Caco-2 (cell line): Measurements from ENCODE around the gene TMEM45A. TPM values are rescaled to one million over a fixed set of nuclear protein-coding genes. Genes with fewer than 3 reads are reported as not detected.
"Not testable (repeated sequence)": the region's sequence is repeated elsewhere in the genome, so short reads cannot be mapped to it uniquely, and the experiment has no call there.

Source experiments
- BruUV-seq: library from RNA; stranded (reverse); fragments of 400-500 nt; replicated peaks from 2 replicates; lab custom pipeline; 2021; lab: Mats Ljungman, UMichigan
- CTCF ChIA-PET: fragments of 300-600 bp; sonication (Branson Sonifier 250); formaldehyde crosslinking; loops from one replicate; lab custom pipeline; 2022; ENCODE audit warnings: antibody characterized with exemption; lab: Charles Lee
- POLR2A ChIA-PET: fragments of 300-600 bp; sonication (Branson Sonifier 250); formaldehyde crosslinking; loops from one replicate; lab custom pipeline; 2022; ENCODE audit warnings: antibody characterized with exemption; lab: Charles Lee
- DNase-seq, 2 experiments: peaks; one replicate each; pipeline versions ENCODE4 v3.0.0 to v3.0.0-alpha.2; 2020 to 2022
- H3K27me3 ChIP-seq: replicated peaks from 2 replicates; pipeline ENCODE4 v1.6.0; 2011; ENCODE audit warnings: low read length; ENCODE audit not compliant: control insufficient read depth, insufficient read depth
- H3K36me3 ChIP-seq: 2 replicates; pipeline ENCODE4 v1.5.1; 2011; ENCODE audit warnings: low read length; ENCODE audit not compliant: control insufficient read depth, insufficient read depth
- H3K4me1 ChIP-seq: fragments of 250-450 bp; sonication (Bioruptor Pico); 2 replicates; pipeline ENCODE4 v1.5.1; 2020; ENCODE audit warnings: mild to moderate bottlenecking
- H3K4me3 ChIP-seq: 2 replicates; pipeline ENCODE4 v1.5.1; 2011; ENCODE audit warnings: low read depth, mild to moderate bottlenecking, control low read depth, low read length
- H3K9me3 ChIP-seq: fragments of 250-450 bp; sonication (Bioruptor Pico); 2 replicates; pipeline ENCODE4 v1.5.1; 2020; ENCODE audit warnings: mild to moderate bottlenecking, moderate library complexity
- H3K27ac Mint-ChIP-seq: one replicate; pipeline ENCODE4 v1.8.0; 2022; ENCODE audit warnings: mixed read lengths; ENCODE audit not compliant: unreplicated experiment
- H3K27me3 Mint-ChIP-seq: one replicate; pipeline ENCODE4 v1.8.0; 2022; ENCODE audit warnings: mixed read lengths; ENCODE audit not compliant: insufficient read depth, unreplicated experiment
- H3K36me3 Mint-ChIP-seq: one replicate; pipeline ENCODE4 v1.8.0; 2022; ENCODE audit warnings: mild to moderate bottlenecking, mixed read lengths; ENCODE audit not compliant: insufficient read depth, unreplicated experiment
- H3K4me1 Mint-ChIP-seq: one replicate; pipeline ENCODE4 v1.8.0; 2022; ENCODE audit warnings: low read depth, mixed read lengths; ENCODE audit not compliant: unreplicated experiment
- H3K4me3 Mint-ChIP-seq: one replicate; pipeline ENCODE4 v1.8.0; 2022; ENCODE audit warnings: mild to moderate bottlenecking, moderate library complexity, mixed read lengths; ENCODE audit not compliant: unreplicated experiment
- H3K9me3 Mint-ChIP-seq: one replicate; pipeline ENCODE4 v1.8.0; 2022; ENCODE audit warnings: mixed read lengths; ENCODE audit not compliant: unreplicated experiment
- CTCF ChIP-seq, 2 experiments: fragments of 200-600 bp in 1 of 2; IDR thresholded peaks; 1 replicate in 1 of 2; 2 replicates in 1 of 2; pipeline versions ENCODE4 v1.5.1 to v1.8.0; 2011 to 2022; ENCODE audit warnings: antibody characterized with exemption in 1 of 2, control low read depth in 1 of 2, inconsistent platforms in 1 of 2, low read depth in 1 of 2, low read length in 1 of 2, mild to moderate bottlenecking in 1 of 2, moderate library complexity in 1 of 2; ENCODE audit not compliant: insufficient read depth in 1 of 2, severe bottlenecking in 1 of 2, unreplicated experiment in 1 of 2
- intact Hi-C: fragments of 100-400 bp; cut with micrococcal nuclease; formaldehyde crosslinking; loops from one replicate; pipeline ENCODE4 v1.10.0; 2022; ENCODE audit not compliant: unreplicated experiment
- total RNA-seq: library from RNA; stranded (reverse); gene quantifications from 2 replicates; pipeline ENCODE4 v1.2.3, GENCODE V29; 2022

Gene TMEM45A
- total RNA-seq, 1 experiment from 2014 or later: 5.6 TPM

GRCh38 chr3:100470951-100471350 is 21.5 kb upstream of the TMEM45A start:
- H3K9me3 Mint-ChIP-seq: peaks cover 20% of the 10 kb centered on the region

GRCh38 chr3:100471444-100471843 is 21.0 kb upstream of the TMEM45A start:
- Mint-ChIP-seq H3K4me3 (no peak overlapping the region), H3K9me3 (peaks cover 20% of the 10 kb centered on the region), H3K4me1 (no peaks in the 10 kb centered on the region), H3K36me3 (no peaks in the 10 kb centered on the region), H3K27me3 (no peaks in the 10 kb centered on the region), H3K27ac (no peak overlapping the region)
- ChIA-PET CTCF (no interaction called here), POLR2A (no interaction called here)
- intact Hi-C loops: no loop called here
- Histone ChIP-seq H3K36me3 (no peaks in the 10 kb centered on the region), H3K4me3 (no peak overlapping the region), H3K9me3 (peaks cover 21% of the 10 kb centered on the region), H3K27me3 (no peaks in the 10 kb centered on the region), H3K4me1 (no peaks in the 10 kb centered on the region)
- no TSS peak for BruUV-seq
- no peak for DNase-seq
- no peak for TF ChIP-seq CTCF (IDR thresholded peaks at IDR 0.05; ENCODE audit: insufficient read depth in 1 of 2, low read depth in 1 of 2, low read length in 1 of 2, severe bottlenecking in 1 of 2, unreplicated experiment in 1 of 2)

More at GRCh38 chr3:100470951-100471350, 21.5 kb upstream of the TMEM45A start:
- no peaks in the 10 kb centered on the region for H3K36me3 Mint-ChIP-seq
- H3K4me1 Mint-ChIP-seq: no peaks in the 10 kb centered on the region
- Histone ChIP-seq H3K9me3 (peaks cover 21% of the 10 kb centered on the region), H3K27me3 (no peaks in the 10 kb centered on the region), H3K4me3 (no peak overlapping the region), H3K4me1 (no peaks in the 10 kb centered on the region), H3K36me3 (no peaks in the 10 kb centered on the region)
- no peak for DNase-seq
- intact Hi-C loops: no loop called here
- TF ChIP-seq CTCF (IDR thresholded peaks at IDR 0.05; ENCODE audit: insufficient read depth in 1 of 2, low read depth in 1 of 2, low read length in 1 of 2, severe bottlenecking in 1 of 2, unreplicated experiment in 1 of 2): no peak
- H3K27ac Mint-ChIP-seq: no peak overlapping the region
- CTCF ChIA-PET: no interaction called here
- POLR2A ChIA-PET: no interaction called here
- H3K4me3 Mint-ChIP-seq: no peak overlapping the region
- H3K27me3 Mint-ChIP-seq: no peaks in the 10 kb centered on the region
- no TSS peak for BruUV-seq

- BruUV-seq, H3K27me3 Mint-ChIP-seq, H3K4me1 Mint-ChIP-seq, H3K9me3 ChIP-seq, H3K4me1 ChIP-seq, CTCF ChIA-PET, H3K36me3 ChIP-seq, H3K4me3 Mint-ChIP-seq, H3K4me3 ChIP-seq, H3K9me3 Mint-ChIP-seq, H3K36me3 Mint-ChIP-seq, DNase-seq, intact Hi-C loops, H3K27me3 ChIP-seq, POLR2A ChIA-PET, H3K27ac Mint-ChIP-seq: not testable (repeated sequence)
These were observed 14.5 kb upstream of the TMEM45A start for GRCh38 chr3:100477851-100478360.

- H3K4me1 Mint-ChIP-seq, H3K4me3 Mint-ChIP-seq, H3K9me3 ChIP-seq, H3K36me3 Mint-ChIP-seq, H3K36me3 ChIP-seq, H3K4me1 ChIP-seq, H3K27me3 Mint-ChIP-seq, H3K9me3 Mint-ChIP-seq, POLR2A ChIA-PET, H3K27me3 ChIP-seq, CTCF ChIA-PET, DNase-seq, BruUV-seq, H3K27ac Mint-ChIP-seq, H3K4me3 ChIP-seq, intact Hi-C loops: not testable (repeated sequence)
These were observed 13.9 kb upstream of the TMEM45A start for GRCh38 chr3:100478521-100478920.
